Measurements from ENCODE around the gene TAOK3. TPM values are rescaled to one million over a fixed set of nuclear protein-coding genes. Genes with fewer than 3 reads are reported as not detected.
A peak's percentile ranks its signal among the peaks of the same experiment; 100 is the strongest.

The TAOK3 gene
- total and polyA plus RNA-seq, 2 of the 4 experiments (the other 2 are of a cell fraction) = 26.3 to 54.5 TPM

DNA sequence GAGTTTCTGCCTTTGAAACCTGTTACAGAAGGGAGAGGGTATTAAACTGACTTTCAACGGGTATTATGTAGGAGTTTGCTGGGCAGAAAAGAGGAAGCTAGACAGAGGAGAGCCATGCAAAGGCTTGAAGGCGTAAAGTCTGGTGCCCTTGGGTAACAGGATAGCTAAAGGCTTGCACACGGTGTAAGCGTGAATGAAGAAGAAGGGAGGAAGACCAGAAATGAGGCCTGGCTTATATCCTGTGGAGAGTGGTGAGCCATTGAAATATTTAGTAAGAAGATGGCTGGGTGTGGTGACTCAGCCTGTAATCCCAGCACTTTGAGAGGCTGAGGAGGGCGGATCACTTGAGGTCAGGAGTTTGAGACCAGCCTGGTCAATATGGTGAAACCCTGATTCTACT lies 26.2 kb upstream of the TAOK3 start:
- H3K36me3 ChIP-seq (ENCODE audit: control insufficient read depth, insufficient read depth, low read length) = peaks cover 34% of the 10 kb centered on the region
- dilution Hi-C loops (cut with HindIII; ENCODE audit: low sequenced_read_pairs, unreplicated experiment) (no loop called here), in situ Hi-C loops (cut with MboI; ENCODE audit: low sequenced_read_pairs) (loop anchor here (25.0 kb wide), 1 partner anchor 362 kb away; no protein-coding TSS in a partner anchor), intact Hi-C loops (cut with micrococcal nuclease) (no loop called here)
- H3K4ac ChIP-seq (ENCODE audit: low read depth, low read length) = no peak overlapping the region
- H3K4me3 ChIP-seq (ENCODE audit: insufficient read depth, low read depth, low read length) = no peak overlapping the region
- H3K27me3 ChIP-seq (ENCODE audit: control insufficient read depth, insufficient read depth, low read length) = no peaks in the 10 kb centered on the region
- POLR2A ChIA-PET (ENCODE audit: unreplicated experiment) = no interaction called here
- no peaks in the 10 kb centered on the region for H4K20me1 ChIP-seq (ENCODE audit: insufficient read depth, low read length)
- TF ChIP-seq MXI1 (IDR thresholded peaks at IDR 0.05; ENCODE audit: borderline replicate concordance, low read depth, low read length) (no peak), BHLHE40 (IDR thresholded peaks at IDR 0.05; ENCODE audit: low read depth, low read length) (no peak), CHD1 (IDR thresholded peaks at IDR 0.05; ENCODE audit: low read depth, low read length) (no peak), CTCF (conservative IDR thresholded peaks at IDR 0.05; ENCODE audit: low read depth, low read length) (no peak)
- 0 out of 2 replicates have a peak, but pooled peaks cover 8% of the 10 kb centered on the region for H3K9me1 ChIP-seq (ENCODE audit: insufficient read depth, low read length)
- no peak overlapping the region for H3K18ac ChIP-seq (ENCODE audit: low read depth, low read length)
- peaks cover 3% of the 10 kb centered on the region for H3K4me1 ChIP-seq (ENCODE audit: control insufficient read depth, insufficient read depth, low read length)
- no peak overlapping the region for H2BK120ac ChIP-seq (ENCODE audit: low read depth, low read length)
- H3K14ac ChIP-seq (replicated peaks; ENCODE audit: low read depth, low read length) = no peak overlapping the region
- H4K5ac ChIP-seq (ENCODE audit: low read depth, low read length) = no peak overlapping the region
- no peak overlapping the region for H2BK15ac ChIP-seq (ENCODE audit: low read depth, low read length)
- H2BK5ac ChIP-seq (ENCODE audit: low read depth, low read length, poor library complexity, severe bottlenecking) = no peak overlapping the region
- WGBS, 2 experiments (ENCODE audit: extremely low coverage in 2 of 2, insufficient read length in 1 of 2) = 100% methylated on average over 3 of the region's 5 CpGs; no CpG with 5 or more reads in 1 of the 2 experiments
- H3K9me3 ChIP-seq (ENCODE audit: control insufficient read depth, insufficient read depth, low read length) = no peaks in the 10 kb centered on the region
- no peak overlapping the region for H2AK5ac ChIP-seq (ENCODE audit: low read depth, low read length)
- peaks cover 6 to 8% of the 10 kb centered on the region in 2 experiments; a peak in 2 of 4 replicates for H3K79me1 ChIP-seq (ENCODE audit: low read depth in 1 of 2, low read length in 2 of 2)
- BruUV-seq (replicated peaks) = no TSS peak
- no peak overlapping the region for H3K56ac ChIP-seq (ENCODE audit: extremely low read depth, insufficient read depth, low read length)
- ATAC-seq (ENCODE audit: low read depth) (peak; percentile 35; the same call in 1 of the 2 replicates), DNase-seq (peak; percentile 17)
- H4K8ac ChIP-seq (ENCODE audit: low read depth in 2 of 2, low read length in 2 of 2) = no peak overlapping the region
- CTCF ChIA-PET = no interaction called here
- no peak overlapping the region for H3K9ac ChIP-seq (ENCODE audit: low read depth, low read length)
- H2AFZ ChIP-seq (replicated peaks; ENCODE audit: low read length, poor library complexity) = no peak overlapping the region
- peak overlapping the region; percentile 56 for H2AK9ac ChIP-seq (replicated peaks; ENCODE audit: low read depth, low read length, poor library complexity)
- H3K27ac ChIP-seq (ENCODE audit: insufficient read depth, low read length) = no peak overlapping the region
- no peak overlapping the region for H2BK20ac ChIP-seq (ENCODE audit: low read depth, low read length)
- no peak overlapping the region for H3K23ac ChIP-seq (ENCODE audit: low read depth, low read length)
- no peak overlapping the region for H3K4me2 ChIP-seq (ENCODE audit: low read depth, low read length)
- H4K91ac ChIP-seq (ENCODE audit: insufficient read depth, low read depth, low read length) = no peak overlapping the region
